HepG2 (cell line): Measurements from ENCODE around the gene ARL2. TPM values are rescaled to one million over a fixed set of nuclear protein-coding genes. Genes with fewer than 3 reads are reported as not detected.

Experiments used
- KLF15 ChIP-seq: sonication (generic); formaldehyde crosslinking; IDR thresholded peaks from 2 replicates; pipeline ENCODE4 v1.8.1; 2023; ENCODE audit warnings: borderline replicate concordance, mild to moderate bottlenecking, inconsistent platforms, missing genetic modification reagents, mixed read lengths
- LCORL ChIP-seq, 2 experiments: fragments of 450-650 bp in 1 of 2; sonication (generic) in 1 of 2; formaldehyde crosslinking in 1 of 2; IDR thresholded peaks; 2 replicates each; pipeline versions ENCODE4 v1.5.0 to v1.6.1; 2017 to 2020; ENCODE audit warnings: antibody characterized with exemption in 1 of 2, missing genetic modification reagents in 1 of 2
- MIER3 ChIP-seq: IDR thresholded peaks from 2 replicates; pipeline ENCODE4 v1.6.1; 2016; ENCODE audit warnings: missing compliant biosample characterization, borderline replicate concordance
- MTA1 ChIP-seq: sonication (generic); formaldehyde crosslinking; IDR thresholded peaks from 2 replicates; pipeline ENCODE4 v1.4.0; 2020; ENCODE audit warnings: missing genetic modification reagents, mild to moderate bottlenecking, borderline replicate concordance
- STAT6 ChIP-seq: sonication (generic); formaldehyde crosslinking; IDR thresholded peaks from 2 replicates; pipeline ENCODE4 v1.4.0; 2020; ENCODE audit warnings: missing genetic modification reagents, mild to moderate bottlenecking, borderline replicate concordance
- TEAD3 ChIP-seq: optimal IDR thresholded peaks from 2 replicates; pipeline ENCODE3; 2016; ENCODE audit warnings: borderline replicate concordance
- ZNF432 ChIP-seq: sonication (generic); formaldehyde crosslinking; IDR thresholded peaks from 2 replicates; pipeline ENCODE4 v1.5.0; 2020; ENCODE audit warnings: missing genetic modification reagents, mild to moderate bottlenecking, borderline replicate concordance
- ZNF687 ChIP-seq: sonication (generic); formaldehyde crosslinking; IDR thresholded peaks from 2 replicates; pipeline ENCODE4 v1.5.1; 2020; ENCODE audit warnings: mild to moderate bottlenecking, missing genetic modification reagents, moderate library complexity
- ZNF816 ChIP-seq: sonication (generic); formaldehyde crosslinking; IDR thresholded peaks from 2 replicates; pipeline ENCODE4 v1.8.0; 2022; ENCODE audit warnings: missing genetic modification reagents, mild to moderate bottlenecking, borderline replicate concordance
- polyA plus RNA-seq, 8 experiments: library from polyadenylated mRNA; depleted of rRNA in 3 of 8; stranded (reverse) in 7 of 8; unstranded in 1 of 8; fragments of >200 nt; fragmentation: Illumina TruSeq in 4 of 8; extraction: Trizol in 4 of 8; gene quantifications; 2 replicates each; pipeline versions ENCODE4 v1.2.1 to v1.2.3, GENCODE V29; 2011 to 2016; ENCODE audit warnings: low read depth in 4 of 8, missing spikeins in 1 of 8, mixed read lengths in 1 of 8; ENCODE audit not compliant: insufficient read depth in 1 of 8
- total RNA-seq, 5 experiments: library from RNA; depleted of rRNA; stranded (reverse); fragments of >200 nt; fragmentation: Illumina TruSeq; extraction: Trizol; gene quantifications; 2 replicates each; pipeline ENCODE4 v1.2.3, GENCODE V29; 2016; ENCODE audit warnings: low read depth in 1 of 5
- TF ChIP-seq, protein P1 (sequence below): sonication (generic); formaldehyde crosslinking; IDR thresholded peaks from 2 replicates; pipeline ENCODE4 v1.8.1; 2023; ENCODE audit warnings: mild to moderate bottlenecking, moderate library complexity, missing genetic modification reagents
- TF ChIP-seq, protein P2 (sequence below): sonication (generic); formaldehyde crosslinking; IDR thresholded peaks from 2 replicates; pipeline ENCODE4 v1.4.0; 2020; ENCODE audit warnings: missing genetic modification reagents
- TF ChIP-seq, protein P3 (sequence below): sonication (generic); formaldehyde crosslinking; IDR thresholded peaks from 2 replicates; pipeline ENCODE4 v1.4.0; 2020; ENCODE audit warnings: missing genetic modification reagents
- TF ChIP-seq, protein P4 (sequence below): sonication (generic); formaldehyde crosslinking; IDR thresholded peaks from 2 replicates; pipeline ENCODE4 v1.5.1; 2020; ENCODE audit warnings: mild to moderate bottlenecking, missing genetic modification reagents

Gene ARL2
- total and polyA plus RNA-seq, 2 of the 13 experiments (the other 11 are each of a cell fraction or from before 2014, with no cell fraction given) = 82.9 to 84.4 TPM

DNA sequence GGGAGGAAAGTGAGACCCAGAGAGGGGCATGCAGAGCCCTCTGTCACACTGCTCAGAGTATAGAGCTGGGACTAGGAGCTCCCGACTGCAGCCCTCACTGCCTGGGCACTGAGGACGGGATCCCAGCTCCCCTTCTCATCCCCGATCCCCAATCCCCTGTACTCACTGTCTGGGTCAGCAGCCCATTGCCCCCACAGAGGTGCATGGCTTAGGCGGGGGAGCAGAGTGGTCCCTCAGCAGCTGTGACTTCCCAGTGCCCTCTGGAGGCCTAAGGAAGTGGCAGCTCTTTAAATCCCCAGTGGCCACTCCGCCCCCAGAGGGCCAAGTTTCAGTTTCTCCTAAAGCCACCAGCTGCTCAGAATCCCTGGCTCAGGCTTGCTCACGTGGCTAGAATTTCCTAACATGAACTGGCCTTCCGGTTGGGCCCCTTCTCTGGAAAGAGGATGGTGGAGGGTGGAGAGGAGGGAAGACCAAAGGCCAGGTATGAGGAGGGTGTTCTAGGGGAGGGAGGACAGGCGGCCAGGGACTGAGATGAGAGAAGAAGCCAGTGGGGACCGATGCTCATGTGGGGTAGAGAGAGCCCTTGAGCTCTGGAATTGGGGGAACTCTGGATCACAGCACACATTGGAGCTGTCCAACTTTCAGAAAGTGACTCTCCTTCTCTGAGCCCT is 17.1 kb upstream of the ARL2 start, which contains the start of gene BATF2 (continued):
- TF ChIP-seq, protein P1, sequence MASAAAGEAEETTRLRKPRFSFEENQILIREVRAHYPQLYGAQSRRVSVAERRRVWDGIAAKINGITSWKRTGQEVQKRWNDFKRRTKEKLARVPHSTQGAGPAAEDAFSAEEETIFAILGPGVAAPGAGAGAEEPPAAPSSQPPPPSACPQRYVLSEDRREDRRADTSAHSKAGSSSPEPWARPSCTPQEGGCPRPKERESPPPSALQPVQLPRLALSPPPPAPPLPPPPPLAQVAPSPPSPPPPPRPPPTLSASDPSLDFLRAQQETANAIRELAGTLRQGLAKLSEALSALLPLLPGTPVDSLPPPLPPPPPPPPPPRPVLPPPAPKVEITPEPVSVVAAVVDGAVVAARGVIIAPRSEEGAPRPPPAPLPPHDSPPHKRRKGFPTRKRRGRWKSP (CRISPR knock-in tag) = peak; percentile 78; the same call in 1 of the 2 replicates
- no peak for TF ChIP-seq ZNF432
- TF ChIP-seq, protein P2, sequence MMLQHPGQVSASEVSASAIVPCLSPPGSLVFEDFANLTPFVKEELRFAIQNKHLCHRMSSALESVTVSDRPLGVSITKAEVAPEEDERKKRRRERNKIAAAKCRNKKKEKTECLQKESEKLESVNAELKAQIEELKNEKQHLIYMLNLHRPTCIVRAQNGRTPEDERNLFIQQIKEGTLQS (CRISPR knock-in tag) = 0 out of 2 replicates have a peak, but pooled peaks have one; percentile 14
- TF ChIP-seq, protein P3, sequence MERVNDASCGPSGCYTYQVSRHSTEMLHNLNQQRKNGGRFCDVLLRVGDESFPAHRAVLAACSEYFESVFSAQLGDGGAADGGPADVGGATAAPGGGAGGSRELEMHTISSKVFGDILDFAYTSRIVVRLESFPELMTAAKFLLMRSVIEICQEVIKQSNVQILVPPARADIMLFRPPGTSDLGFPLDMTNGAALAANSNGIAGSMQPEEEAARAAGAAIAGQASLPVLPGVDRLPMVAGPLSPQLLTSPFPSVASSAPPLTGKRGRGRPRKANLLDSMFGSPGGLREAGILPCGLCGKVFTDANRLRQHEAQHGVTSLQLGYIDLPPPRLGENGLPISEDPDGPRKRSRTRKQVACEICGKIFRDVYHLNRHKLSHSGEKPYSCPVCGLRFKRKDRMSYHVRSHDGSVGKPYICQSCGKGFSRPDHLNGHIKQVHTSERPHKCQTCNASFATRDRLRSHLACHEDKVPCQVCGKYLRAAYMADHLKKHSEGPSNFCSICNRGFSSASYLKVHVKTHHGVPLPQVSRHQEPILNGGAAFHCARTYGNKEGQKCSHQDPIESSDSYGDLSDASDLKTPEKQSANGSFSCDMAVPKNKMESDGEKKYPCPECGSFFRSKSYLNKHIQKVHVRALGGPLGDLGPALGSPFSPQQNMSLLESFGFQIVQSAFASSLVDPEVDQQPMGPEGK (CRISPR knock-in tag) = peak; percentile 84
- TF ChIP-seq MIER3 (CRISPR knock-in tag) = peak; percentile 69; the same call in 1 of the 2 replicates
- peak; percentile 36 for TF ChIP-seq TEAD3 (CRISPR knock-in tag)
- no peak for TF ChIP-seq KLF15 (CRISPR knock-in tag)
- TF ChIP-seq, protein P4, sequence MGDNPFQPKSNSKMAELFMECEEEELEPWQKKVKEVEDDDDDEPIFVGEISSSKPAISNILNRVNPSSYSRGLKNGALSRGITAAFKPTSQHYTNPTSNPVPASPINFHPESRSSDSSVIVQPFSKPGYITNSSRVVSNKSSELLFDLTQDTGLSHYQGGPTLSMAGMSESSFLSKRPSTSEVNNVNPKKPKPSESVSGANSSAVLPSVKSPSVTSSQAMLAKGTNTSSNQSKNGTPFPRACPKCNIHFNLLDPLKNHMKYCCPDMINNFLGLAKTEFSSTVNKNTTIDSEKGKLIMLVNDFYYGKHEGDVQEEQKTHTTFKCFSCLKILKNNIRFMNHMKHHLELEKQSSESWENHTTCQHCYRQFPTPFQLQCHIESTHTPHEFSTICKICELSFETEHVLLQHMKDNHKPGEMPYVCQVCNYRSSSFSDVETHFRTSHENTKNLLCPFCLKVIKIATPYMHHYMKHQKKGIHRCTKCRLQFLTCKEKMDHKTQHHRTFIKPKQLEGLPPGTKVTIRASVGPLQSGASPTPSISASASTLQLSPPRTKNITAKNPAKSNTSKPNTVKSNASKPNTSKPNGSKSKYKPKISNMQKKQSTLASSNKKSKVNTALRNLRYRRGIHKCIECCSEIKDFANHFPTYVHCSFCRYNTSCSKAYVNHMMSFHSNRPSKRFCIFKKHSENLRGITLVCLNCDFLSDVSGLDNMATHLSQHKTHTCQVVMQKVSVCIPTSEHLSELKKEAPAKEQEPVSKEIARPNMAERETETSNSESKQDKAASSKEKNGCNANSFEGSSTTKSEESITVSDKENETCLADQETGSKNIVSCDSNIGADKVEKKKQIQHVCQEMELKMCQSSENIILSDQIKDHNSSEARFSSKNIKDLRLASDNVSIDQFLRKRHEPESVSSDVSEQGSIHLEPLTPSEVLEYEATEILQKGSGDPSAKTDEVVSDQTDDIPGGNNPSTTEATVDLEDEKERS = no peak; the same call in 1 of the 2 replicates
- TF ChIP-seq MTA1 (CRISPR knock-in tag) = peak; percentile 83; the same call in 1 of the 2 replicates
- TF ChIP-seq STAT6 (CRISPR knock-in tag) = no peak
- no peak for TF ChIP-seq ZNF816 (CRISPR knock-in tag)
- TF ChIP-seq LCORL (IDR thresholded peaks at IDR 0.05) = no peak
- TF ChIP-seq LCORL (CRISPR knock-in tag; IDR thresholded peaks at IDR 0.05) = peak; percentile 89
- TF ChIP-seq ZNF687 = peak; percentile 90
